ENCODE results near the gene GFI1B.
A peak's percentile ranks its signal among the peaks of the same experiment; 100 is the strongest.

GFI1B gene

GRCh38 chr9:132978451-132979131, at the start of gene GFI1B:
Gene GFI1B (plus strand): TSS chr9:132978694. CDS start chr9:132986679, 7,985 bp downstream.
- Mint-ChIP-seq H3K4me1 (ENCODE audit: low read depth) (peaks cover 11% of the 10 kb centered on the region), H3K36me3 (no peaks in the 10 kb centered on the region), H3K27me3 (peaks cover 28% of the 10 kb centered on the region), H3K9me3 (ENCODE audit: low read depth) (no peaks in the 10 kb centered on the region), H3K27ac (no peak within 1 kb of the TSS), H3K4me3 (no peak within 1 kb of the TSS)

- peaks cover 4% of the 10 kb centered on the region for H3K4me1 Mint-ChIP-seq (ENCODE audit: low read depth)
- H3K27me3 Mint-ChIP-seq, result no peaks in the 10 kb centered on the region
- H3K27ac Mint-ChIP-seq, result no peak overlapping the region
- H3K9me3 Mint-ChIP-seq (ENCODE audit: low read depth), result no peaks in the 10 kb centered on the region
- no peak overlapping the region for H3K4me3 Mint-ChIP-seq
- peaks cover 17% of the 10 kb centered on the region for H3K36me3 Mint-ChIP-seq
These were observed 47.2 kb upstream of the GFI1B start for GRCh38 chr9:132931178-132931735.

GRCh38 chr9:132935026-132935425, 43.5 kb upstream of the GFI1B start:
- H3K9me3 Mint-ChIP-seq (ENCODE audit: low read depth), result no peaks in the 10 kb centered on the region
- no peak overlapping the region for H3K4me3 Mint-ChIP-seq
- H3K36me3 Mint-ChIP-seq, result peaks cover 8% of the 10 kb centered on the region
- peaks cover 3% of the 10 kb centered on the region for H3K4me1 Mint-ChIP-seq (ENCODE audit: low read depth)
- H3K27ac Mint-ChIP-seq, result no peak overlapping the region
- H3K27me3 Mint-ChIP-seq, result no peaks in the 10 kb centered on the region

- H3K27me3 Mint-ChIP-seq, result no peaks in the 10 kb centered on the region
These were observed 41.0 kb upstream of the GFI1B start for GRCh38 chr9:132937463-132937901.

GRCh38 chr9:132939169-132939568, 39.3 kb upstream of the GFI1B start:
- peaks cover 19% of the 10 kb centered on the region for H3K4me1 Mint-ChIP-seq (ENCODE audit: low read depth)
- H3K36me3 Mint-ChIP-seq, result no peaks in the 10 kb centered on the region
- no peaks in the 10 kb centered on the region for H3K27me3 Mint-ChIP-seq
- no peak overlapping the region for H3K4me3 Mint-ChIP-seq
- H3K9me3 Mint-ChIP-seq (ENCODE audit: low read depth), result no peaks in the 10 kb centered on the region
- no peak overlapping the region for H3K27ac Mint-ChIP-seq

More at GRCh38 chr9:132937463-132937901, 41.0 kb upstream of the GFI1B start:
- Mint-ChIP-seq H3K4me3 (no peak overlapping the region), H3K36me3 (peaks cover 6% of the 10 kb centered on the region), H3K4me1 (ENCODE audit: low read depth) (peaks cover 10% of the 10 kb centered on the region), H3K27ac (no peak overlapping the region), H3K9me3 (ENCODE audit: low read depth) (no peaks in the 10 kb centered on the region)

- no peaks in the 10 kb centered on the region for H3K9me3 Mint-ChIP-seq (ENCODE audit: low read depth)
- no peaks in the 10 kb centered on the region for H3K36me3 Mint-ChIP-seq
- no peak overlapping the region for H3K27ac Mint-ChIP-seq
- peak overlapping the region; percentile 98 for H3K4me3 Mint-ChIP-seq
- peaks cover 23% of the 10 kb centered on the region for H3K4me1 Mint-ChIP-seq (ENCODE audit: low read depth)
- no peaks in the 10 kb centered on the region for H3K27me3 Mint-ChIP-seq
These were observed 35.8 kb upstream of the GFI1B start for GRCh38 chr9:132942541-132943182.

- Mint-ChIP-seq H3K9me3 (ENCODE audit: low read depth) (no peaks in the 10 kb centered on the region), H3K4me1 (ENCODE audit: low read depth) (peaks cover 23% of the 10 kb centered on the region), H3K4me3 (peak overlapping the region; percentile 98), H3K36me3 (no peaks in the 10 kb centered on the region), H3K27me3 (no peaks in the 10 kb centered on the region), H3K27ac (peak overlapping the region; percentile 85)
These were observed 34.7 kb upstream of the GFI1B start for GRCh38 chr9:132943651-132944293.

- Mint-ChIP-seq H3K36me3 (no peaks in the 10 kb centered on the region), H3K4me3 (peak within 1 kb of the TSS; percentile 98), H3K27ac (peak within 1 kb of the TSS; percentile 99), H3K4me1 (ENCODE audit: low read depth) (peaks cover 23% of the 10 kb centered on the region), H3K27me3 (no peaks in the 10 kb centered on the region), H3K9me3 (ENCODE audit: low read depth) (no peaks in the 10 kb centered on the region)
These were observed 34.0 kb upstream of the GFI1B start, which contains the start of gene TSC1 for GRCh38 chr9:132944294-132945185. Gene TSC1 (minus strand): TSS chr9:132944616. CDS start chr9:132928872, 15,744 bp downstream.

- Mint-ChIP-seq H3K27ac (peak overlapping the region; percentile 99), H3K9me3 (ENCODE audit: low read depth) (no peaks in the 10 kb centered on the region), H3K4me1 (ENCODE audit: low read depth) (peaks cover 23% of the 10 kb centered on the region), H3K36me3 (no peaks in the 10 kb centered on the region), H3K4me3 (peak overlapping the region; percentile 98), H3K27me3 (no peaks in the 10 kb centered on the region)
These were observed 33.0 kb upstream of the GFI1B start for GRCh38 chr9:132945186-132946130.

- Mint-ChIP-seq H3K4me3 (no peak overlapping the region), H3K27ac (no peak overlapping the region), H3K27me3 (no peaks in the 10 kb centered on the region), H3K36me3 (no peaks in the 10 kb centered on the region), H3K4me1 (ENCODE audit: low read depth) (peaks cover 23% of the 10 kb centered on the region), H3K9me3 (ENCODE audit: low read depth) (no peaks in the 10 kb centered on the region)
These were observed 32.3 kb upstream of the GFI1B start for GRCh38 chr9:132946211-132946610.

- no peaks in the 10 kb centered on the region for H3K9me3 Mint-ChIP-seq (ENCODE audit: low read depth)
- peak overlapping the region; percentile 17 for H3K4me3 Mint-ChIP-seq
- H3K27ac Mint-ChIP-seq, result no peak overlapping the region
- peaks cover 21% of the 10 kb centered on the region for H3K4me1 Mint-ChIP-seq (ENCODE audit: low read depth)
- H3K27me3 Mint-ChIP-seq, result no peaks in the 10 kb centered on the region
- H3K36me3 Mint-ChIP-seq, result no peaks in the 10 kb centered on the region
These were observed 31.7 kb upstream of the GFI1B start for GRCh38 chr9:132946631-132947295.

- no peaks in the 10 kb centered on the region for H3K36me3 Mint-ChIP-seq
- H3K4me3 Mint-ChIP-seq, result no peak overlapping the region
- peaks cover 15% of the 10 kb centered on the region for H3K4me1 Mint-ChIP-seq (ENCODE audit: low read depth)
- H3K27ac Mint-ChIP-seq, result no peak overlapping the region
- no peaks in the 10 kb centered on the region for H3K27me3 Mint-ChIP-seq
- H3K9me3 Mint-ChIP-seq (ENCODE audit: low read depth), result no peaks in the 10 kb centered on the region
These were observed 30.7 kb upstream of the GFI1B start for GRCh38 chr9:132947756-132948155.

- Mint-ChIP-seq H3K36me3 (no peaks in the 10 kb centered on the region), H3K27me3 (no peaks in the 10 kb centered on the region), H3K9me3 (ENCODE audit: low read depth) (no peaks in the 10 kb centered on the region), H3K4me1 (ENCODE audit: low read depth) (peaks cover 10% of the 10 kb centered on the region), H3K4me3 (no peak overlapping the region), H3K27ac (no peak overlapping the region)
These were observed 29.9 kb upstream of the GFI1B start for GRCh38 chr9:132948482-132949050.

Data from activated naive CD8-positive, alpha-beta T cell (primary cell).